PC-3 (cell line): ENCODE data around the gene SCN7A.

Source experiments
- EZH2phosphoT487 ChIP-seq: fragments of 300-600 bp; sonication (generic); IDR thresholded peaks from 2 replicates; pipeline ENCODE4 v1.6.1; 2018; ENCODE audit warnings: mild to moderate bottlenecking, antibody characterized with exemption, low read length, borderline replicate concordance
- TF ChIP-seq, protein P1 (sequence below): fragments of 300-600 bp; sonication (generic); conservative IDR thresholded peaks from 2 replicates; pipeline ENCODE4 v1.5.1; 2017; ENCODE audit warnings: antibody characterized with exemption, low read depth, mild to moderate bottlenecking, low read length

DNA sequence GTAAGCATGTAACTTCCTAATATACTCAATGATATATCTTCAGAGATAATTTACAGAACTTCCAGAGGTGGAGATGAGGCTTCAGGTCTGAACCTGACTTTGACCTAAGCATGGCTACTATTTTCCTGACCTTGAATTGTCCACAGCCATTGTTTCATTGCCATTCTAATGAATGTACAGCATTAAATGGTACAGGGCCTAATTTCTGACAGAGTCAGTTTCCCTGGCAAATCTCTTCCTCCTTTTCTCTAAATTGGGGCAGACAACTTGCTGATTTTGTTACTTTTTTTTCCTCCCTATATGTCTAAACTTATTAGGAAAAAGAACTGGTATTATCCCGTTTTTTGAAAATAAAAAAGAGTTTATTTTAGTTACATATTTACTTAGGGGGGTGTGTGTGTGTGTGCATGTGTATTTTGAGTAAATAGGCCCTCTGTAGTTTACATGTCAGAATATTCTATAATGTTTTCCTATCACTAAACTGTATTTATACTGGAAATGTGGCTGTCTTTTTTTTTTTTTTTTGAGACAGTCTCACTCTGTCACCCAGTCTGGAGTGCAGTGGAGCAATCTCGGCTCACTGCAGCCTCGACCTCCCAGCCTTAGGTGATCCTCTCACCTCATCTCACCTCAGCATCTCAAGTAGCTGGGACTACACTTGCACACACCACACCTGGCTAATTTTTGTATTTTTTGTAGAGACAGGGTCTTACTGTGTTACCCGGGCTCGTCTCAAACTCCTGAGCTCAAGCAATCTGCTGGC, 75.0 kb downstream of the SCN7A start:
- TF ChIP-seq, protein P1, sequence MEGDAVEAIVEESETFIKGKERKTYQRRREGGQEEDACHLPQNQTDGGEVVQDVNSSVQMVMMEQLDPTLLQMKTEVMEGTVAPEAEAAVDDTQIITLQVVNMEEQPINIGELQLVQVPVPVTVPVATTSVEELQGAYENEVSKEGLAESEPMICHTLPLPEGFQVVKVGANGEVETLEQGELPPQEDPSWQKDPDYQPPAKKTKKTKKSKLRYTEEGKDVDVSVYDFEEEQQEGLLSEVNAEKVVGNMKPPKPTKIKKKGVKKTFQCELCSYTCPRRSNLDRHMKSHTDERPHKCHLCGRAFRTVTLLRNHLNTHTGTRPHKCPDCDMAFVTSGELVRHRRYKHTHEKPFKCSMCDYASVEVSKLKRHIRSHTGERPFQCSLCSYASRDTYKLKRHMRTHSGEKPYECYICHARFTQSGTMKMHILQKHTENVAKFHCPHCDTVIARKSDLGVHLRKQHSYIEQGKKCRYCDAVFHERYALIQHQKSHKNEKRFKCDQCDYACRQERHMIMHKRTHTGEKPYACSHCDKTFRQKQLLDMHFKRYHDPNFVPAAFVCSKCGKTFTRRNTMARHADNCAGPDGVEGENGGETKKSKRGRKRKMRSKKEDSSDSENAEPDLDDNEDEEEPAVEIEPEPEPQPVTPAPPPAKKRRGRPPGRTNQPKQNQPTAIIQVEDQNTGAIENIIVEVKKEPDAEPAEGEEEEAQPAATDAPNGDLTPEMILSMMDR, result no peak
- TF ChIP-seq EZH2phosphoT487, result no peak
